Left lobe of liver (tissue), 2 donors: ENCODE data around the gene MYLK. TPM values are rescaled to one million over a fixed set of nuclear protein-coding genes. Genes with fewer than 3 reads are reported as not detected.

Experiments
- ATAC-seq: fragments of 200-7000 bp; cut with Tn5 transposase; one replicate; pipeline ENCODE4 v1.9.1; 2020; ENCODE audit warnings: mild to moderate bottlenecking, moderate library complexity
- DNase-seq: peaks from one replicate; pipeline ENCODE4 v3.0.0-alpha.2; 2020; ENCODE audit warnings: low spot score
- total RNA-seq: library from RNA; stranded (reverse); gene quantifications from one replicate; pipeline ENCODE4 v1.2.1, GENCODE V29; 2021
- donor health status: DM: no; HTN: no; CAD: no; lungs with moderate emphysema.
- donor health status: DM: no; HTN: yes; CAD: no.

Gene MYLK
- total RNA-seq, 1 donor from 2014 or later = 144 TPM

- DNase-seq = peak; percentile 84
These were observed 85.6 kb downstream of the MYLK start for GRCh38 chr3:123798550-123798949.

GRCh38 chr3:123795471-123796251 is 88.5 kb downstream of the MYLK start:
- DNase-seq = no peak
- ATAC-seq = no peak

More at GRCh38 chr3:123798550-123798949, 85.6 kb downstream of the MYLK start:
- ATAC-seq = peak; percentile 83

DNA sequence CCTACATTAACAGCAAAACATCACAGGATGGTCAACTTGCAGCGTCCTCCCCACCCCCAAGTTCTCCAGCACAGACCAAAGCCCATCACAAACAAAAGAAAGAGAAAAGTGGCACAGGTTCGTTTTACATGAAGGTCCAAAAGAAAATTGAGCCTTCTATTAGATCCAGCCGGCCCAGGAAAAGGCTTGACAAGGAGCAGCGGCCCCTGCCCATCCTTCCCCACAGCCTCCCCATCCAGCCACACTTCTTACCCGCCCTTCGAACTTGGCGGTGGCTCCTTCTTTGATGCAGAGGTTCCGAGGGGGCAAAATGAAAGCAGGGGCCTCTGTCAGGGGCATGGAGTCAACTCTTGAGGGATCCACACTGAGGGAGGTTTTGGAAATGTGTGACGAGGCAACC is 90.7 kb downstream of the MYLK start:
- ATAC-seq (no peak), DNase-seq (no peak)

DNA sequence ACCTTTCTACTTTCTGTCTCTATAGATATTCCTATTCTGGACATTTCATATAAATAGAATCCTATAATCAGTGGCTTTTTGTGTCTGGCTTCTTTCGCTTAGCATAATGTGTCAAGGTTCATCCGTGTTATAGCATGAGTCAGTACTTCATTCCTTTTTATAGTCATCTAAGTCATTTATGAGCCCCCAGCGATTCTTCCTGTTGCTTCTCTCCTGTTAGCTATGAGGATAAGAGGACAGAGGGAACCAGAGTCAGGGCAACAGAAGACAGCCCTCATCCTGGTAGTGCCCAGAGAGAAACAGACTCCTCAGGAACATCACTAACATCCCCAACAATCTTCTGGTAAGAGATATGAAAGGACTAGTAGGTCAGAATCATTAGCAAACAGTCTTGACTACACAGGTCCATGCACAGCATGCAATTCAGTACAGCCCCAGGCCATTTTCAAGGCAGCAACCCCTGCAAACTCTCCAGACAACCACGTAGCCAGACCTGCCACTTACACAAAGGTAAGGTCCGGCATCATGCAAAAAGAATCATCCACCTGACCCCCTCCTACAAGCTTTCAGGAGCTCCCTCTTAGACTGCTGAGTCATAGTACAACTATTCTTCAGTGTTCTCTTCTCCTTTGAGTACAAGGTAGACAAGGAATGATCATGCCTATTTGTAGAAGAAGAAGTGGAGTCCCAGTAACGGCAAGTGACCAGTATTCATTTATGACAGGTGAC is 91.5 kb downstream of the MYLK start:
- DNase-seq = no peak
- no peak for ATAC-seq

GRCh38 chr3:123791898-123792297 is 92.2 kb downstream of the MYLK start:
- peak; percentile 38 for ATAC-seq
- no peak for DNase-seq

GRCh38 chr3:123791417-123791816 is 92.7 kb downstream of the MYLK start:
- no peak for ATAC-seq
- no peak for DNase-seq

- DNase-seq (no peak), ATAC-seq (no peak)
These were observed 93.1 kb downstream of the MYLK start for GRCh38 chr3:123791073-123791370.

- ATAC-seq = no peak
- no peak for DNase-seq
These were observed 93.7 kb downstream of the MYLK start for GRCh38 chr3:123790254-123791072.

- no peak for DNase-seq
- ATAC-seq = no peak
These were observed 94.4 kb downstream of the MYLK start for GRCh38 chr3:123789760-123790159.

DNA sequence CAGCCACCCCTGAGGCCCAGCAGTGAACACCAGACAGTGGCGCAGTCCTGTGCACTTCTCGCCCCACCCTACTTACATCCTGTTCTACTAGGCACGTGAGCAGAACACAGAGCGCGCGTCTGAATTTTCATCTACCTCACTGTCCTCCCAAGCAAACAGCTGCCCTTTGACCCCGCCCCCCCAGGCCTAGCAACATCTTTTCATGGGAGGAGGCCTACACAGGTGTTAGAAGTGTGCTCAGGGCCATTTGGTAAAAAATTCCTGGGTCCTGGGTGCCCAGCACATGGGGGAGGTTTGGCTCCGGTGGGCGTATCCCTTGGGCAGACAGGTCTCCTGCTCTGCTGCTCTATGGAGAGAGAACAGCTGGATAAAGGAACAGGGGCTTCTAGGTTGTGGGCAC is 95.0 kb downstream of the MYLK start:
- DNase-seq = no peak
- ATAC-seq = no peak

DNA sequence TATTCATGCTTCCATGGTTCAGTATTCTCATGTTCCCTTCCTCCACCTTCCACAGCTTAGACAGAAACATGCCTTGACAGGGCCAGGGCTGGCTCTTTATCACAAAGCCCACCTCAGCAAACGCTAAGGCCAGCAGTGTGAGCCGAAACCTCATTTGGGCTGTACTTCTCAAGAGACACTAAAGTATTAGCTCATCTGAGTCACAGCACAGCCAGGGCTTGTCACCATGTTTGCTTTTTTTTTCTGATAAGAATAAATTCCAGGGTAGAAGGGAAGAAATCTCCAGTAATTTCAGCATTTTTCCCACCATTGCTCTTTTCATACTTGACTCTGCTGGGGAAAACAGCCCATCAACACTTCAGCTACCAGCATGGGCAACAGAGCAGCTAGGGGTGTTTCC is 95.4 kb downstream of the MYLK start:
- no peak for ATAC-seq
- DNase-seq = no peak

DNA sequence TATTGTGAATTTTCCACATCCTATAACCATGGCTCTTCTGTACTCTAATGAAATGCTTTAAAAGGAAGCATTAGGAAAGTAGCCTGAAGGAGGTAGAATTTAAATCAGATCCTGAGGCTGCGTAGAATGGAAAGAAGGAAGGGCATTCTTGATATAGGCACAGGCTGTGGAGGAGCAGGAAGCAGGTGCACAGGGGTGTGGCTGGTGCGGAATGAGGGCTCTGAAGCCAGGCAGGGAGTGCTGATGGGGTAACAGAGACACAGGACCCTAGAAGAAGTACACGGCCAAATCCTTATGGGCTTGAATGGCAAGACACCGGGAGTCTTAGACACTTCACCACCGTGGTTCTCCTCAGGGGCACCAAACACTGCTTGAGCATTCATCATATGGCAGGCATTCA is 97.0 kb downstream of the MYLK start:
- no peak for ATAC-seq
- no peak for DNase-seq

DNA sequence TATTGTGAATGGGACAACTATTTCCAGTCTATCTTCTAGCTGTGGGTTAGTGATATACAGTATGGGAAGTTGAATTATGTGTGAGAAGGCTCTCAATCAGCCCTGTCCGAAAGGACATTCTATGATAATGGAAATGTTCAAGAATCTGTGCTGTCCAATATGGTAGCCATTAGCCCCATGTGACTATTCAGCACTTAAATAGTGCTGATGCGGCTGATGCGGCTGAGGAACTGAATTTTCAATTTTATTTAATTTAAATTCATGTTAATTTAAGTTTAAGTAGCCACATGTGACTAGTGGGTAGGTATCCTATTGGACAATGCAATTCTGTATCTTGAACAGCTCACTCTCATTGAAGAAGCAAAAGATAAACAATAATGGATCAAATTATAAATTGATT is 98.5 kb downstream of the MYLK start:
- DNase-seq (no peak), ATAC-seq (no peak)

- no peak for DNase-seq
- peak; percentile 37 for ATAC-seq
These were observed 100.3 kb downstream of the MYLK start for GRCh38 chr3:123783811-123784210.

DNA sequence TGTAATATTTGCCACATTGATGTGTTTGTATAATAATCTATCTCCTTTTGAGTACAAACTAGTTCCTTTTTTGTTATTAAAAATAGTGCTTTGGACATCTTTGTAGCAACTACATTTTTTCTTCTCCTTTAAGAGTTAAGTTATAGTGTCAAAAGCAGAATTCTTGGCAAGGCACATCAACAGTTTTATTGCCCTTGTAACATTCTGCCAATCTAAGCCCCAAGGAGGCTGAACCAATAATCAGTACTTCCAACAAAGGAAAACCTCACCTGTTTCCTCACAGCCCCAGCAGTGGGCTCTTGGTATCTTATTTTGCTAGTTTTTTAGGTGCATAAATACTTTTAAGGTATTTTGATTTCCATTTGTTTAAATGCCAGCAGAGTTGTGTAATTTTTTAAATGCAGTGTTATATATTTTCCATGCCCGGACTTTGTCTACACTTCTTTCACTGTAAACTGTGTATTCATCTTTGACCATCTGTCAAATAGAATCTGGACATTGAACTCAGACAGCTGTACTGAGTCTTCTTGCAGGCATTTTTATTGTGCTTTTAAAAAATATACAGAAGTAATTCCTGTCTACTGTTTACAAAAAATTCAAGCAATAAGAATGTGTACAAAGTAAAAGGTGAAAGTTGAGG is 101.0 kb downstream of the MYLK start:
- peak; percentile 73 for ATAC-seq
- no peak for DNase-seq

GRCh38 chr3:123782488-123782887 is 101.6 kb downstream of the MYLK start:
- ATAC-seq = no peak
- no peak for DNase-seq

DNA sequence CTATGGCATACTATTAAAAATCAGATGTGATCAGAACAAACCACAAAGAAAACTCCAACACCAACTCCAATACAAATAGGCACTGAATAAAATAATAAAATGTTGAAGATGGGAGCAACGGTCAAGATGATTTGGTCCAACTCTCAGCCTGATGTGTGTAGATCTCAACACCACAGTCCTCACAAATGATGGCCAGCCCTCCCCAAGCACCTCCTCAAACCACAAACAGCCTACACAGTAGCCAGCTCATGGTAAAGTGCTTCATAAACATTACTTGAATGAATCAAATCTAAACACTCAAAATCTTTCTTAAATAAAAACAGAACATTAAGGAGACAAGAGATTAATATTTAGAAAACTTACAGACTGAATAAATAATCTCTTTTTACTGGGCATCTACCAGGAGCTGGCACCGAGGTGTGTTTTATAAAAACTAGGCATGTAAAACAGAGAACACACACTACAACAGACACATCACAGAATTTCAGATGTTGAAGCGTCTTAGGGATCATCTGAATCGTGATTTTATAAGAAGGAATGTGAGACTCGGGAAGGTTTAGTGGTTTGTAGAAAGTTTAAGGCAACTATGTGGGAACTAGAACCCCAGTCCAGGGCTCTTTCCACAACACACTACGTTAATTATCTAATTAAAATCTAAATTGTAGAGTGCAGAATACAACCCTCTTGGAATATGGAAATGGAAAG is 102.4 kb downstream of the MYLK start:
- ATAC-seq (no peak), DNase-seq (no peak)

DNA sequence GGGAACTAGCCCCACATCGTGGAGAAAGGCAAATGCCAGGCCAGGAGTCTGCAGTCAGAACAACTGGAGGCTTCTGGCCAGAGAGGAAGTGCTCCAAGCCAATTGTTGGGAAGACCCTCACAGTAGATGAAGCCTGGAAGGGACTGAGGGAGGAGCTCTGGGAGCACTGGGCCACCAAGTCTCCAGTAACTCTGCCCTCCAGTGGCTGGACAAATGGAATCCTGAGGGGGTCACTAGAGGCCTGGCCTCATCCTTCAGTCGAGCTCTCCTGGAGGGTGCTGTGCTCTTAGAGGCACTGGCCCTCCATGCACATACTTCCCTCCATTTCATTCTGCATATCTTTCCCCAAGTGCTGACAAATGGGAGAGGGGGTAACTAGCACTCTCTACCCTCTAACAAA is 103.0 kb downstream of the MYLK start:
- no peak for ATAC-seq
- DNase-seq = no peak

DNA sequence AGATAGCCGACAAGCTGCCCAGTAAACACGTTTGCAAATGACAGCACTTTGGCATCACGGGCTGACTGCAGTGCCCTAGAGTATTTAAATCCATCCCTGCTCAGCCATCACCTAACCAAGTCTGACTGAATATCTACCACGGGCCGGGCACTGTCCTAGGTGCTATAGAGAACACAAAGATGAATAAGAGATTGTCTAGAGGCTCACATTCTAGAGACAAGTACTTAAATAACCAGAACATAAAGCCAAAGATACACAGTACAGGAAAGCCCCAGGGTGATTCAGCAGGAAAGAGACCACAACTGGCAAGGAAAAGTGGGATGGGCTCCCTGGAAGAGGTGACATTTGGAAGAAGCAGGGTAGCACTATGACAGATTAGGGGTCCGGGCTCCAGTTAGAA is 103.5 kb downstream of the MYLK start:
- ATAC-seq (no peak), DNase-seq (no peak)

GRCh38 chr3:123779655-123780231 is 104.4 kb downstream of the MYLK start:
- no peak for DNase-seq
- no peak for ATAC-seq
